H1 (cell line): ENCODE results near the gene NPTN. TPM values are rescaled to one million over a fixed set of nuclear protein-coding genes. Genes with fewer than 3 reads are reported as not detected.

Experiments used
- CTCF ChIA-PET: fragments of 300-600 bp; sonication (Branson Sonifier 250); formaldehyde crosslinking; loops from one replicate; lab custom pipeline; 2021; ENCODE audit not compliant: partially characterized antibody; lab: Charles Lee
- POLR2A ChIA-PET: fragments of 300-600 bp; sonication (Branson Sonifier 250); formaldehyde crosslinking; loops from one replicate; lab custom pipeline; 2021; ENCODE audit warnings: inconsistent platforms; ENCODE audit not compliant: partially characterized antibody; lab: Charles Lee
- DNase-seq, 2 experiments: peaks; one replicate each; pipeline versions ENCODE4 v3.0.0 to v3.0.0-alpha.2; 2010 to 2022; ENCODE audit warnings: low spot score in 2 of 2, low read depth in 1 of 2, mixed read lengths in 1 of 2
- FAIRE-seq: peaks from 2 replicates; lab custom pipeline; 2011; peaks lifted over from hg19 to GRCh38; lab: Jason Lieb, UNC
- H2AFZ ChIP-seq: 2 replicates; pipeline ENCODE4 v1.8.1; 2012; ENCODE audit warnings: low read length, inconsistent platforms
- H2AK5ac ChIP-seq: 2 replicates; pipeline ENCODE4 v1.6.1; 2013; ENCODE audit warnings: low read depth, low read length
- H2BK120ac ChIP-seq: replicated peaks from 2 replicates; pipeline ENCODE3; 2013; ENCODE audit warnings: low read depth, low read length, inconsistent platforms
- H2BK12ac ChIP-seq: 2 replicates; pipeline ENCODE4 v1.6.1; 2013; ENCODE audit warnings: low read depth, low read length
- H2BK15ac ChIP-seq: 2 replicates; pipeline ENCODE4 v1.6.1; 2013; ENCODE audit warnings: low read length
- H2BK20ac ChIP-seq: 2 replicates; pipeline ENCODE4 v1.6.1; 2013; ENCODE audit warnings: low read length
- H2BK5ac ChIP-seq: 2 replicates; pipeline ENCODE4 v1.6.1; 2013; ENCODE audit warnings: low read depth, low read length
- H3K14ac ChIP-seq: 2 replicates; pipeline ENCODE4 v1.6.1; 2013; ENCODE audit warnings: inconsistent platforms; ENCODE audit not compliant: insufficient read length
- H3K18ac ChIP-seq: 2 replicates; pipeline ENCODE4 v1.6.1; 2013; ENCODE audit warnings: low read length; ENCODE audit errors: extremely low read depth
- H3K23ac ChIP-seq: 2 replicates; pipeline ENCODE4 v1.6.1; 2013; ENCODE audit warnings: inconsistent platforms; ENCODE audit not compliant: insufficient read length
- H3K23me2 ChIP-seq: 2 replicates; pipeline ENCODE4 v1.6.1; 2013; ENCODE audit warnings: low read depth, low read length
- H3K27ac ChIP-seq: 2 replicates; pipeline ENCODE4 v1.6.1; 2011; ENCODE audit warnings: low read depth, low read length, inconsistent platforms
- H3K27me3 ChIP-seq, 4 experiments: replicated peaks in 1 of 4; 1 replicate in 1 of 4; 2 replicates in 3 of 4; pipeline versions ENCODE4 v1.6.1 to v1.8.1; 2011 to 2013; ENCODE audit warnings: low read length in 3 of 4, mild to moderate bottlenecking in 3 of 4, inconsistent platforms in 2 of 4, mixed read lengths in 2 of 4, moderate library complexity in 1 of 4; ENCODE audit not compliant: control insufficient read depth in 3 of 4, insufficient read depth in 3 of 4; ENCODE audit errors: extremely low read depth in 1 of 4
- H3K36me3 ChIP-seq, 4 experiments: 2 replicates each; pipeline versions ENCODE4 v1.6.1 to v1.8.1; 2011 to 2013; ENCODE audit warnings: mild to moderate bottlenecking in 4 of 4, low read length in 3 of 4, moderate library complexity in 2 of 4, control low read depth in 1 of 4, inconsistent platforms in 1 of 4; ENCODE audit not compliant: insufficient read depth in 4 of 4, control insufficient read depth in 2 of 4
- H3K4ac ChIP-seq: replicated peaks from 2 replicates; pipeline ENCODE3; 2013; ENCODE audit warnings: low read length, low read depth, mixed read lengths, inconsistent platforms; ENCODE audit not compliant: insufficient read length
- H3K4me1 ChIP-seq, 4 experiments: replicated peaks in 1 of 4; 1 replicate in 1 of 4; 2 replicates in 3 of 4; pipeline versions ENCODE4 v1.6.1 to v1.8.1; 2011 to 2013; ENCODE audit warnings: low read length in 3 of 4, inconsistent platforms in 2 of 4, mixed read lengths in 1 of 4; ENCODE audit not compliant: insufficient read depth in 4 of 4, control insufficient read depth in 3 of 4
- H3K4me2 ChIP-seq, 2 experiments: 2 replicates each; pipeline versions ENCODE4 v1.6.1 to v1.8.1; 2011 to 2013; ENCODE audit warnings: low read depth in 2 of 2, low read length in 2 of 2, control low read depth in 1 of 2, inconsistent platforms in 1 of 2, mild to moderate bottlenecking in 1 of 2; ENCODE audit not compliant: insufficient read depth in 1 of 2
- H3K4me3 ChIP-seq, 4 experiments: fragments of 200-600, 300-600 bp in 1 of 4; sonication (generic), shearing (Covaris generic), sonication (Bioruptor Twin) in 1 of 4; 2 replicates each; pipeline versions ENCODE4 v1.5.1 to v1.8.1; 2011 to 2016; ENCODE audit warnings: low read length in 4 of 4, low read depth in 3 of 4, control low read depth in 2 of 4, inconsistent platforms in 2 of 4, mild to moderate bottlenecking in 2 of 4, mixed read lengths in 1 of 4, moderate library complexity in 1 of 4; ENCODE audit not compliant: insufficient read depth in 2 of 4; ENCODE audit errors: extremely low read depth in 1 of 4
- H3K56ac ChIP-seq: replicated peaks from 2 replicates; pipeline ENCODE3; 2013; ENCODE audit warnings: low read depth, mild to moderate bottlenecking, mixed read lengths, low read length, inconsistent platforms; ENCODE audit not compliant: insufficient read length
- H3K79me1 ChIP-seq: 2 replicates; pipeline ENCODE4 v1.6.1; 2013; ENCODE audit warnings: low read depth, low read length, control low read depth
- H3K79me2 ChIP-seq, 2 experiments: 2 replicates each; pipeline versions ENCODE4 v1.6.1 to v1.8.1; 2012 to 2013; ENCODE audit warnings: low read length in 2 of 2, mild to moderate bottlenecking in 2 of 2, inconsistent platforms in 1 of 2; ENCODE audit not compliant: insufficient read depth in 2 of 2, control insufficient read depth in 1 of 2
- H3K9ac ChIP-seq, 4 experiments: replicated peaks in 1 of 4; 1 replicate in 1 of 4; 2 replicates in 3 of 4; pipeline versions ENCODE4 v1.6.1 to v1.8.1; 2011 to 2013; ENCODE audit warnings: low read depth in 3 of 4, low read length in 3 of 4, control low read depth in 2 of 4, mild to moderate bottlenecking in 2 of 4, moderate library complexity in 2 of 4, inconsistent platforms in 1 of 4; ENCODE audit errors: extremely low read depth in 1 of 4
- H3K9me3 ChIP-seq, 2 experiments: 2 replicates each; pipeline versions ENCODE4 v1.6.1 to v1.8.1; 2012 to 2013; ENCODE audit warnings: mild to moderate bottlenecking in 2 of 2, moderate library complexity in 2 of 2, control low read depth in 1 of 2, inconsistent platforms in 1 of 2, low read depth in 1 of 2, low read length in 1 of 2, mixed read lengths in 1 of 2; ENCODE audit not compliant: insufficient read depth in 2 of 2
- H4K20me1 ChIP-seq, 2 experiments: replicated peaks in 1 of 2; 2 replicates each; pipeline versions ENCODE3 to v1.8.1; 2011 to 2013; ENCODE audit warnings: inconsistent platforms in 2 of 2, low read length in 2 of 2, mild to moderate bottlenecking in 1 of 2; ENCODE audit not compliant: insufficient read depth in 2 of 2, control insufficient read depth in 1 of 2
- H4K5ac ChIP-seq: 2 replicates; pipeline ENCODE4 v1.6.1; 2013; ENCODE audit warnings: low read length, low read depth, mixed read lengths, inconsistent platforms; ENCODE audit not compliant: insufficient read length
- H4K8ac ChIP-seq: 2 replicates; pipeline ENCODE4 v1.8.0; 2013; ENCODE audit warnings: mild to moderate bottlenecking, moderate library complexity, low read length, inconsistent platforms; ENCODE audit not compliant: insufficient read depth; ENCODE audit errors: extremely low read depth
- H4K91ac ChIP-seq: replicated peaks from 2 replicates; pipeline ENCODE3; 2013; ENCODE audit warnings: low read length, mixed read lengths, inconsistent platforms; ENCODE audit not compliant: insufficient read length
- ASH2L ChIP-seq: fragments of 200-600, 300-600 bp; sonication (generic); IDR thresholded peaks from one replicate; pipeline ENCODE4 v1.7.1; 2017; ENCODE audit warnings: low read length
- BRCA1 ChIP-seq: IDR thresholded peaks from 2 replicates; pipeline ENCODE4 v1.6.1; 2012; ENCODE audit warnings: low read depth, low read length, improper control_type of control experiment
- JUND ChIP-seq: IDR thresholded peaks from 2 replicates; pipeline ENCODE4 v1.6.1; 2011; ENCODE audit warnings: mild to moderate bottlenecking, improper control_type of control experiment, low read length
- POLR2AphosphoS5 ChIP-seq: IDR thresholded peaks from 2 replicates; pipeline ENCODE4 v1.6.1; 2011; ENCODE audit warnings: low read depth, low read length
- RAD21 ChIP-seq, 2 experiments: IDR thresholded peaks in 1 of 2; conservative IDR thresholded peaks in 1 of 2; 2 replicates each; pipeline ENCODE4 v1.6.1; 2011; ENCODE audit warnings: low read depth in 2 of 2, low read length in 2 of 2, improper control_type of control experiment in 1 of 2, inconsistent platforms in 1 of 2, mild to moderate bottlenecking in 1 of 2, moderate library complexity in 1 of 2
- RXRA ChIP-seq: IDR thresholded peaks from 2 replicates; pipeline ENCODE4 v1.6.1; 2011; ENCODE audit warnings: low read depth, mild to moderate bottlenecking, low read length, moderate library complexity; ENCODE audit not compliant: insufficient read depth
- SIN3A ChIP-seq, 2 experiments: IDR thresholded peaks in 1 of 2; conservative IDR thresholded peaks in 1 of 2; 2 replicates each; pipeline ENCODE4 v1.6.1; 2011 to 2012; ENCODE audit warnings: low read length in 2 of 2, improper control_type of control experiment in 1 of 2, low read depth in 1 of 2, mild to moderate bottlenecking in 1 of 2
- TBP ChIP-seq: IDR thresholded peaks from 2 replicates; pipeline ENCODE4 v1.6.1; 2011; ENCODE audit warnings: low read depth, low read length, improper control_type of control experiment
- WGBS, 2 experiments: shearing (Covaris generic) in 1 of 2; methylation state at CpG; one replicate each; pipeline versions ENCODE4 v1.1.6 to v1.1.7; 2013 to 2015; ENCODE audit warnings: low lambda C conversion rate in 2 of 2, mixed read lengths in 2 of 2, inconsistent platforms in 1 of 2, low coverage in 1 of 2, missing lambda C conversion rate in 1 of 2; ENCODE audit not compliant: insufficient replicate concordance in 2 of 2, insufficient coverage in 1 of 2, insufficient read length in 1 of 2; ENCODE audit errors: extremely low coverage in 1 of 2, missing lambda C conversion rate in 1 of 2; 5-methylcytosine and 5-hydroxymethylcytosine counted together
- polyA plus RNA-seq, 7 experiments: library from polyadenylated mRNA; depleted of rRNA in 3 of 7; stranded (reverse) in 5 of 7; unstranded in 2 of 7; fragments of >200 nt in 5 of 7; fragments of 200-250 nt in 2 of 7; gene quantifications; 1 replicate in 5 of 7; 2 replicates in 1 of 7; 4 replicates in 1 of 7; pipeline versions ENCODE4 v1.2.1 to v1.2.3, GENCODE V29; 2011 to 2013; ENCODE audit warnings: missing spikeins in 2 of 7, mixed read lengths in 2 of 7
- total RNA-seq: library from RNA; stranded (reverse); fragmentation: NEBNext Ultra II Directional; extraction: Animal tissue kit (Norgen Biotek cat#: 25700); gene quantifications from 2 replicates; pipeline ENCODE4 v1.2.1, GENCODE V29; 2021

NPTN gene
- total and polyA plus RNA-seq, 2 of the 8 experiments (the other 6 are each of a cell fraction or from before 2014, with no cell fraction given), result 67.0 to 113 TPM

DNA sequence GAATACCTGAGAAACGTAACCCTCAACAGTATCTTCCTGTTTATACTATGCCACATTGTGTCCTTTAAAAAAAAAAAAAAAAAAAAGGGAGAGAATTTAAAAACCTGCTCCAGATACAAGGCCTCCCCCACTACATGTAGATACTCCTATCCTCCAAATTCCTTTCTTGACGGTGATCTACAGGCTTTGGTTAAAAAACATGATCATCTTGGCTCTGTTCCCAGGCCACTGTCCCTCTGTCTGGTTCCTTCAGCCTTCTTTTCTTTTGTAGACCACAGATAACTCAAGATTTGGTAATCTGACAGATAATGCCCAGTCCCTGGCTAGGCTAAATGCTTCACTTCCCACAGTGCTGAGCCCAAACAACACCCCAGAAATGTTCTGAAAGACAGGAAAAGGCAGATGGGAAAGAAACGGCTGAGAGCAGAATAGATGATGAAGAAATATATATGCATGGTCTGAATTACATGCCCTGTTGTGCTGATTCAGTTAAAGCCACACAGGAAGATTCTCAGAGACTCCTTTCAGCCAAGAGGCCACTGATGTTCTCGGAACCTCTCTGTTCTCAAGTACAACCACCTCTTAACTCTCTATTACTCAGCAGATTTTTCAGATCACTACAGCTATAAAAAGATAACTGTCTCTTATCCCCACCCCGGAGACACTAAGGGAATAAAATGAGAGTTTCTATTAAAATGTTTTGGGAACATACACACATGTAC, 48.3 kb downstream of the NPTN start:
- no peak overlapping the region for H2BK12ac ChIP-seq
- H3K9me3 ChIP-seq, result no peaks in the 10 kb centered on the region
- no peaks in the 10 kb centered on the region for H3K23me2 ChIP-seq
- H3K79me2 ChIP-seq, result peaks cover 3 to 4% of the 10 kb centered on the region in 2 experiments; a peak in 2 of 4 replicates
- H2BK15ac ChIP-seq, result no peak overlapping the region
- H2BK120ac ChIP-seq, result no peak overlapping the region
- 98% methylated on average over 5 of the region's 5 CpGs; no CpG with 5 or more reads in 1 of the 2 experiments for WGBS, 2 experiments
- CTCF ChIA-PET, result no interaction called here
- H3K79me1 ChIP-seq, result no peaks in the 10 kb centered on the region
- POLR2A ChIA-PET, result interaction anchor here (0.7 kb wide), 1 partner anchor 11 kb away, joined by 4 read pairs; no protein-coding TSS in a partner anchor
- H2AK5ac ChIP-seq, result no peak overlapping the region
- no peak overlapping the region for H3K4me3 ChIP-seq
- H3K23ac ChIP-seq, result no peak overlapping the region
- H2AFZ ChIP-seq, result no peak overlapping the region
- no peak overlapping the region for H3K56ac ChIP-seq
- H4K91ac ChIP-seq, result no peak overlapping the region
- H3K36me3 ChIP-seq, result peaks cover 2 to 50% (median 28%) of the 10 kb centered on the region in 4 experiments; a peak in 6 of 8 replicates
- H4K5ac ChIP-seq, result no peak overlapping the region
- H3K4ac ChIP-seq, result no peak overlapping the region
- no peak overlapping the region for H3K27ac ChIP-seq
- no peak overlapping the region for H3K14ac ChIP-seq
- no peak overlapping the region for H3K18ac ChIP-seq
- TF ChIP-seq SIN3A (conservative IDR thresholded peaks at IDR 0.05 in 1 of 2, IDR thresholded peaks at IDR 0.05 in 1 of 2; ENCODE audit: low read depth in 1 of 2, low read length in 2 of 2) (no peak), BRCA1 (no peak), JUND (no peak), POLR2AphosphoS5 (no peak), RXRA (no peak), RAD21 (IDR thresholded peaks at IDR 0.05 in 1 of 2, conservative IDR thresholded peaks at IDR 0.05 in 1 of 2; ENCODE audit: low read depth in 2 of 2, low read length in 2 of 2) (no peak), ASH2L (no peak), TBP (no peak)
- no peaks in the 10 kb centered on the region for H3K27me3 ChIP-seq
- FAIRE-seq (no peak), DNase-seq (no peak)
- peaks cover 4 to 10% of the 10 kb centered on the region in 2 experiments for H4K20me1 ChIP-seq
- no peak overlapping the region for H4K8ac ChIP-seq
- H2BK20ac ChIP-seq, result no peak overlapping the region
- H2BK5ac ChIP-seq, result no peak overlapping the region
- no peak overlapping the region for H3K9ac ChIP-seq
- peaks cover 0 to 3% (median 0%) of the 10 kb centered on the region in 4 experiments; a peak in 1 of 7 replicates for H3K4me1 ChIP-seq
- H3K4me2 ChIP-seq, result no peak overlapping the region
